ENCODE measurements around the gene TENM4.

TENM4 gene

GRCh38 chr11:78967811-78968210, 473.0 kb downstream of the TENM4 start:
- no peak overlapping the region for H3K4me3 ChIP-seq (ENCODE audit: low read depth, low read length)
- H3K27ac ChIP-seq (ENCODE audit: extremely low read depth, low read depth, low read length), result no peak overlapping the region
- no peaks in the 10 kb centered on the region for H3K9me3 ChIP-seq (ENCODE audit: control insufficient read depth, insufficient read depth, low read depth, low read length)
- no peaks in the 10 kb centered on the region for H3K36me3 ChIP-seq (ENCODE audit: control insufficient read depth in 2 of 2, insufficient read depth in 1 of 2, low read length in 2 of 2)
- ChIA-PET CTCF (interaction anchor here (1.0 kb wide), 1 partner anchor 11 kb away, joined by 3 read pairs; no protein-coding TSS in a partner anchor), POLR2A (no interaction called here)
- TF ChIP-seq PRDM4 (tag by site-specific recombination; IDR thresholded peaks at IDR 0.05), result no peak
- no peak for TF ChIP-seq ZBTB26 (tag by site-specific recombination; optimal IDR thresholded peaks at IDR 0.05)
- TF ChIP-seq ZBTB49 (tag by site-specific recombination; IDR thresholded peaks at IDR 0.05; ENCODE audit: low read depth), result no peak
- TF ChIP-seq PATZ1 (tag by site-specific recombination; IDR thresholded peaks at IDR 0.05), result no peak
- no peaks in the 10 kb centered on the region for H3K4me1 ChIP-seq (ENCODE audit: control insufficient read depth, insufficient read depth, low read length)

GRCh38 chr11:78965432-78965831, 475.4 kb downstream of the TENM4 start:
- ChIA-PET CTCF (interaction anchor here (0.6 kb wide), 1 partner anchor 1427 kb away, joined by 4 read pairs; no protein-coding TSS in a partner anchor), POLR2A (interaction anchor here (0.7 kb wide), 1 partner anchor 17 kb away, joined by 3 read pairs; no protein-coding TSS in a partner anchor)
- Histone ChIP-seq H3K9me3 (ENCODE audit: control insufficient read depth, insufficient read depth, low read depth, low read length) (no peaks in the 10 kb centered on the region), H3K36me3 (ENCODE audit: control insufficient read depth in 2 of 2, insufficient read depth in 1 of 2, low read length in 2 of 2) (no peaks in the 10 kb centered on the region), H3K4me3 (ENCODE audit: low read depth, low read length) (no peak overlapping the region), H3K4me1 (ENCODE audit: control insufficient read depth, insufficient read depth, low read length) (no peaks in the 10 kb centered on the region), H3K27ac (ENCODE audit: extremely low read depth, low read depth, low read length) (no peak overlapping the region)
- TF ChIP-seq ZNF544 (tag by site-specific recombination; IDR thresholded peaks at IDR 0.05) (no peak), ZSCAN5A (tag by site-specific recombination; IDR thresholded peaks at IDR 0.05) (no peak), ZNF624 (tag by site-specific recombination; IDR thresholded peaks at IDR 0.05) (no peak), KLF9 (tag by site-specific recombination; IDR thresholded peaks at IDR 0.05; ENCODE audit: low read depth) (no peak), REST (tag by site-specific recombination; IDR thresholded peaks at IDR 0.05) (no peak), ZNF677 (tag by site-specific recombination; IDR thresholded peaks at IDR 0.05) (no peak), ZNF449 (tag by site-specific recombination; IDR thresholded peaks at IDR 0.05) (no peak), ZNF16 (tag by site-specific recombination; IDR thresholded peaks at IDR 0.05; ENCODE audit: low read depth) (no peak), ZNF266 (tag by site-specific recombination; IDR thresholded peaks at IDR 0.05; ENCODE audit: low read depth) (no peak), HIC1 (tag by site-specific recombination; IDR thresholded peaks at IDR 0.05) (no peak), SETDB1 (IDR thresholded peaks at IDR 0.05; ENCODE audit: insufficient read length, low read length) (no peak), ZNF701 (tag by site-specific recombination; IDR thresholded peaks at IDR 0.05) (no peak), ZNF114 (tag by site-specific recombination; IDR thresholded peaks at IDR 0.05) (no peak)
